Measurements from ENCODE around the gene GDAP2. TPM values are rescaled to one million over a fixed set of nuclear protein-coding genes. Genes with fewer than 3 reads are reported as not detected.
A peak's percentile ranks its signal among the peaks of the same experiment; 100 is the strongest.

The GDAP2 gene
- total RNA-seq, 1 experiment from 2014 or later = 38.1 TPM

DNA sequence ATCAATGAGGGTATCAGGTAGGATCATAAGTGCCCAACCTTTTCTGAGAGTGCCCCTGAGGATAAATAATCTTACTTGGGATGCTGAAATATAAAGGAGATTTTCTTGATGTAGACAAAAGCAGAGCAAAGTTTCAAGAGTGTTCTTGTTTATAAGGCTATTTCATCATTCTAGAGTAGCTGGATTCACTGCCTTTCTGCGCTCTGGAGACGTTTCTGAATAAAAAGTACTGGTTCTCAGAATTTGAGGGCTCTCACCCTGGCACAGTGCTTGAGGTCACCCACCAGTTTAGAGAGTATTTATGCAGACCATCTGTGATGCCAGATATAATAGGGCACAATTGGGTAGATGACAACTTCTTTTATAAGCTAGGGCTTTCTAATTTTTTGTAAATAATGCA lies 103.3 kb downstream of the GDAP2 start:
- intact Hi-C loops (cut with micrococcal nuclease; ENCODE audit: unreplicated experiment) = loop anchor here (2.0 to 10.0 kb wide), 2 partner anchors 67 to 221 kb away; partner anchors contain the start of gene TENT5C
- Histone ChIP-seq H3F3A (ENCODE audit: insufficient read depth, low read depth) (peaks cover 34% of the 10 kb centered on the region), H4K20me1 (ENCODE audit: insufficient read depth) (no peaks in the 10 kb centered on the region), H3K4me2 (peak overlapping the region; percentile 48), H3K27ac (peak overlapping the region; percentile 60), H3K9me3 (ENCODE audit: insufficient read depth, low read depth) (peaks cover 7% of the 10 kb centered on the region; the same call in 1 of the 2 replicates), H2AFZ (no peak overlapping the region), H3K9me2 (ENCODE audit: insufficient read depth) (no peaks in the 10 kb centered on the region), H3K79me2 (ENCODE audit: low read depth) (no peaks in the 10 kb centered on the region), H3K4me3 (no peak overlapping the region), H3K4me1 (replicated peaks; ENCODE audit: insufficient read depth) (peaks cover 58% of the 10 kb centered on the region), H3K36me3 (ENCODE audit: low read depth) (no peaks in the 10 kb centered on the region), H3K27me3 (ENCODE audit: insufficient read depth, low read depth) (no peaks in the 10 kb centered on the region)
- ChIA-PET CTCF (no interaction called here), POLR2A (ENCODE audit: unreplicated experiment) (interaction anchor here (0.6 kb wide), 1 partner anchor 12 kb away, joined by 9 read pairs; no protein-coding TSS in a partner anchor)
- BruUV-seq (replicated peaks) = no TSS peak
- TF ChIP-seq, protein P1, sequence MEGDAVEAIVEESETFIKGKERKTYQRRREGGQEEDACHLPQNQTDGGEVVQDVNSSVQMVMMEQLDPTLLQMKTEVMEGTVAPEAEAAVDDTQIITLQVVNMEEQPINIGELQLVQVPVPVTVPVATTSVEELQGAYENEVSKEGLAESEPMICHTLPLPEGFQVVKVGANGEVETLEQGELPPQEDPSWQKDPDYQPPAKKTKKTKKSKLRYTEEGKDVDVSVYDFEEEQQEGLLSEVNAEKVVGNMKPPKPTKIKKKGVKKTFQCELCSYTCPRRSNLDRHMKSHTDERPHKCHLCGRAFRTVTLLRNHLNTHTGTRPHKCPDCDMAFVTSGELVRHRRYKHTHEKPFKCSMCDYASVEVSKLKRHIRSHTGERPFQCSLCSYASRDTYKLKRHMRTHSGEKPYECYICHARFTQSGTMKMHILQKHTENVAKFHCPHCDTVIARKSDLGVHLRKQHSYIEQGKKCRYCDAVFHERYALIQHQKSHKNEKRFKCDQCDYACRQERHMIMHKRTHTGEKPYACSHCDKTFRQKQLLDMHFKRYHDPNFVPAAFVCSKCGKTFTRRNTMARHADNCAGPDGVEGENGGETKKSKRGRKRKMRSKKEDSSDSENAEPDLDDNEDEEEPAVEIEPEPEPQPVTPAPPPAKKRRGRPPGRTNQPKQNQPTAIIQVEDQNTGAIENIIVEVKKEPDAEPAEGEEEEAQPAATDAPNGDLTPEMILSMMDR (conservative IDR thresholded peaks at IDR 0.05) = no peak
- TF ChIP-seq EZH2 (IDR thresholded peaks at IDR 0.05; ENCODE audit: low read depth) = no peak
- DNase-seq = no peak

DNA sequence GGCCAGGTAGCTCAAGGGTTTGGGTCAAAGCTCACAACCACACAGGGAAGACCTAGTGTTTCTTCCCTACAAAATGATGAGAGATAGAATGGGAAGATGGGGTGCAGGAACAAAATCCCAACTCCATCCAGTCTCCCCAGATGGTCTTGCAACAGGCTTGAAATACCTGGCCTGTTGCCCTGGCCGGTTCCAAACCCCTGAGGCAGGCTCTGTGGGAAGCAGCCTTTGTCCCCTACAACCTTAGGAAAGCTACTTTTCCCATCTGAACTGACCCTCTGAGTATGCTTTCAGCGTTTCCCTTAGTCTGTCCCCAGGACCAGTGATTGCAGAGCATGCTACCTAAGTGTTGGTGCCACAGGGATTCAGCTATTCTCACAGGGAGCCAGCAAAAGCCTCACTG lies 104.0 kb downstream of the GDAP2 start:
- ChIA-PET CTCF (no interaction called here), POLR2A (ENCODE audit: unreplicated experiment) (no interaction called here)
- Histone ChIP-seq H3K27me3 (ENCODE audit: insufficient read depth, low read depth) (no peaks in the 10 kb centered on the region), H3K4me3 (no peak overlapping the region), H2AFZ (no peak overlapping the region), H3K4me2 (peak overlapping the region; percentile 48), H3K9me2 (ENCODE audit: insufficient read depth) (no peaks in the 10 kb centered on the region), H3K27ac (peak overlapping the region; percentile 60), H4K20me1 (ENCODE audit: insufficient read depth) (no peaks in the 10 kb centered on the region), H3K36me3 (ENCODE audit: low read depth) (no peaks in the 10 kb centered on the region), H3K4me1 (replicated peaks; ENCODE audit: insufficient read depth) (peaks cover 60% of the 10 kb centered on the region), H3K79me2 (ENCODE audit: low read depth) (no peaks in the 10 kb centered on the region), H3F3A (ENCODE audit: insufficient read depth, low read depth) (peaks cover 34% of the 10 kb centered on the region), H3K9me3 (ENCODE audit: insufficient read depth, low read depth) (peaks cover 5% of the 10 kb centered on the region; the same call in 1 of the 2 replicates)
- DNase-seq = no peak
- intact Hi-C loops (cut with micrococcal nuclease; ENCODE audit: unreplicated experiment) = loop anchor here (10.0 kb wide), 1 partner anchor 221 kb away; the partner anchor contains the start of gene TENT5C
- BruUV-seq (replicated peaks) = no TSS peak
- no peak for TF ChIP-seq EZH2 (IDR thresholded peaks at IDR 0.05; ENCODE audit: low read depth)
- TF ChIP-seq, protein P1 (conservative IDR thresholded peaks at IDR 0.05) = no peak

DNA sequence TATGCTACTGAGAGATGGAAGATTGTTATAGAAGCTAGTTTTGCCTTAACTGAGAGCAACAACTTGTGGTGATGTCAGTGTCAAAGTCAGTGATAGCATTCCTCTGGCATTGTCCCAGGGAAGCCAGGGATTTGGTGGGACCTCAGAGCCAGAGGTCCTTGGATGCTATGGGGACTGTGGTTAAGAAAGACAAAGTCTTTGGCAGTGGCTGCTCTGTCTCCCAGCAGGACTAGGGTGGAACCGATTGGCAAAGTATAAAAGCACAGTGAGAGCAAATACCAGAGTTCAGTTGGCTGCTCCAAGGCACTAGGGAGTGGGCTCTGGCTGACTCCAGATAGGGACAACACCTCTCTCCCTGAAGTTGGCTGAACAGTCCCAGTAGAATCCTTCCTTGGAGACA lies 104.8 kb downstream of the GDAP2 start:
- ChIA-PET CTCF (interaction anchor here (0.6 kb wide), 1 partner anchor 466 kb away, joined by 3 read pairs; no protein-coding TSS in a partner anchor), POLR2A (ENCODE audit: unreplicated experiment) (interaction anchor here (0.7 kb wide), 1 partner anchor 380 kb away, joined by 3 read pairs; no protein-coding TSS in a partner anchor)
- H3K9me2 ChIP-seq (ENCODE audit: insufficient read depth) = no peaks in the 10 kb centered on the region
- H3K4me1 ChIP-seq (replicated peaks; ENCODE audit: insufficient read depth) = peaks cover 60% of the 10 kb centered on the region
- no peaks in the 10 kb centered on the region for H3K79me2 ChIP-seq (ENCODE audit: low read depth)
- H4K20me1 ChIP-seq (ENCODE audit: insufficient read depth) = no peaks in the 10 kb centered on the region
- H3K9me3 ChIP-seq (ENCODE audit: insufficient read depth, low read depth) = peaks cover 3% of the 10 kb centered on the region; the same call in 1 of the 2 replicates
- no peak overlapping the region for H3K4me3 ChIP-seq
- H3K4me2 ChIP-seq = no peak overlapping the region
- no TSS peak for BruUV-seq (replicated peaks)
- no peak for TF ChIP-seq EZH2 (IDR thresholded peaks at IDR 0.05; ENCODE audit: low read depth)
- TF ChIP-seq, protein P1 (conservative IDR thresholded peaks at IDR 0.05) = no peak
- no peak overlapping the region for H3K27ac ChIP-seq
- peaks cover 34% of the 10 kb centered on the region for H3F3A ChIP-seq (ENCODE audit: insufficient read depth, low read depth)
- no peaks in the 10 kb centered on the region for H3K36me3 ChIP-seq (ENCODE audit: low read depth)
- intact Hi-C loops (cut with micrococcal nuclease; ENCODE audit: unreplicated experiment) = loop anchor here (10.0 kb wide), 1 partner anchor 220 kb away; the partner anchor contains the start of gene TENT5C
- H3K27me3 ChIP-seq (ENCODE audit: insufficient read depth, low read depth) = no peaks in the 10 kb centered on the region
- no peak overlapping the region for H2AFZ ChIP-seq
- DNase-seq = no peak
